GM12864 (cell line): Measurements from ENCODE around the gene KIAA1755.
"Not testable (repeated sequence)": the region's sequence is repeated elsewhere in the genome, so short reads cannot be mapped to it uniquely, and the experiment has no call there.

ENCODE experiments used
- DNase-seq: peaks from one replicate; pipeline ENCODE4 v3.0.0-alpha.2; 2011; ENCODE audit warnings: low read depth
- H3K4me3 ChIP-seq: 2 replicates; pipeline ENCODE4 v1.5.1; 2011; ENCODE audit warnings: mild to moderate bottlenecking, low read depth, low read length, control low read depth
- CTCF ChIP-seq: IDR thresholded peaks from 2 replicates; pipeline ENCODE4 v1.5.1; 2011; ENCODE audit warnings: low read depth, mild to moderate bottlenecking, moderate library complexity, low read length, control low read depth, inconsistent platforms; ENCODE audit errors: missing control alignments

The KIAA1755 gene

DNA sequence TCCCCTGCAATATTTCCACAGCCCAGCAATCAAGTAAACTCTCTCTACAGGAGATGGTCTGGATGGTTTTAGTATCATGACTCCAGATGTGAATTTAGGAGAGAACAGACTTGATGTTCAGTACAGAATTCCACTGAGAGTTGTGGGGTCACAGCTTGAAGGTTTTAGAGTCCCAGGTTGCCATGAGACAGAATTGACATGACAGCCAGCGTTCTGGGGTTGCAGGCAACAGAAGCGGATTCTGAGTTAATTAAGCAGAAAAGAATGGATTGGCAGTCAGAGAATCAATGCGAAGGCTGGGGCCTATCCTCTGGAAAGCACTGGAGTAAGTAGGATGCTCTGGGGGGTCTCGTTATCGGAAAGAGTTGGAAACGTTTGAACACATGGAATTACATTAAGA lies 2.4 kb upstream of the KIAA1755 start:
- no peak for DNase-seq
- TF ChIP-seq CTCF: no peak
- no peak overlapping the region for H3K4me3 ChIP-seq

DNA sequence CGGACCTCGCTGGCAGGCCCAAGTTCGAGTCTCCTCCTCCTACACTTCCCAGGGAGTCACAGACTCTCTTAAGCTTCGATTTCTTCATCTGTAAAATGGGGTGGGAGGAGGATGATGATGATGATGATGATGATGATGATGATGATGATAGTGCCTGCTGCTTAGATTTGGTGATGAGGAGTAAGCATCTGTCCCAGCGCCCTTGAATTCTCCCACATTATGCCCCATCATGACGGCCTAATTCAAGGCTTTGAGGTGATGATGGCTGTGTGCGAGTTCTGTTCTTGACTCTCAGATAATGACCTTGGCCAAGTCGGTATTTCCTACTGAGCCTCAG lies 487 bp upstream of the KIAA1755 start:
- no peak overlapping the region for H3K4me3 ChIP-seq
- no peak for TF ChIP-seq CTCF

DNA sequence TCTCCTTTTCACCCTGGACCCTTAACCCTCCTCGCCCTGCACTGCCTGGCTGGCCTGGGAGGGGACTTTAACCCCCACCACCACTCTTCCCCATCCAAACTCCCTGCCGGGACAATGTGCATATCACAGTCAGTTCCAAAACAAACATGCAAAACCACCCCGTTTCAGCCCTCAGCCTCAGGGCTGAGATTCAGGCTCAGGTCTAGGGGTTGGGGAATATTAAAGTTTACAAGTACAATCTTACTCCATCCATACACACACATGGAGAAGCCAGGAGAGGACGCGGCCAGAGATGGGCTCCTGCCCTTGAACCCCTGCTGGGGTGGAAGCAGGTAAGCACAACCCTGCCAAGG lies 534 bp downstream of the KIAA1755 start:
- no peak for DNase-seq
- no peak overlapping the region for H3K4me3 ChIP-seq
- no peak for TF ChIP-seq CTCF

More for the DNA sequence above, 487 bp upstream of the KIAA1755 start:
- DNase-seq: no peak

GRCh38 chr20:38258545-38259215 lies 1.9 kb downstream of the KIAA1755 start:
- no peak overlapping the region for H3K4me3 ChIP-seq
- TF ChIP-seq CTCF: no peak
- DNase-seq: no peak

GRCh38 chr20:38256966-38257365 lies 3.6 kb downstream of the KIAA1755 start:
- no peak for DNase-seq
- TF ChIP-seq CTCF: no peak

DNA sequence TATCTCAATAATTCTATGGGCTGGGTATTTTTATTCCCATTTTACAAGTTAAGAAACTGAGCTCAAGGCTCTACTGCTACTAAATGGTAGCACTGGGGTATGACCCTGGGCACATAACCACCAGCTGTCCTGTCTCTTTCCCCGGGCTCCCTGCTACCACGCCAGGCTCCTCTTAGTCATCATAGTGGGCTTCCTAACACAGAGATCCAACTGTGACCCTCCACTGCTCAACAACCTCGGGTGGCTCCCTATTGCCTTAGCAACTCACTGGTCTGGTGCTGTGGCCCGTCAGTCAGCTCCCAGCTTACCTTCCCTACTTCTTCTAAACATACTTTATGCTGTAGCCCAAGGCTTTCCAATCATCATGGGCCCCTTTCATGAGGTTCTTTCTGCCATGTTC lies 4.5 kb downstream of the KIAA1755 start:
- TF ChIP-seq CTCF: no peak
- no peak for DNase-seq
- H3K4me3 ChIP-seq: no peak overlapping the region

More at GRCh38 chr20:38256966-38257365, 3.6 kb downstream of the KIAA1755 start:
- no peak overlapping the region for H3K4me3 ChIP-seq

DNA sequence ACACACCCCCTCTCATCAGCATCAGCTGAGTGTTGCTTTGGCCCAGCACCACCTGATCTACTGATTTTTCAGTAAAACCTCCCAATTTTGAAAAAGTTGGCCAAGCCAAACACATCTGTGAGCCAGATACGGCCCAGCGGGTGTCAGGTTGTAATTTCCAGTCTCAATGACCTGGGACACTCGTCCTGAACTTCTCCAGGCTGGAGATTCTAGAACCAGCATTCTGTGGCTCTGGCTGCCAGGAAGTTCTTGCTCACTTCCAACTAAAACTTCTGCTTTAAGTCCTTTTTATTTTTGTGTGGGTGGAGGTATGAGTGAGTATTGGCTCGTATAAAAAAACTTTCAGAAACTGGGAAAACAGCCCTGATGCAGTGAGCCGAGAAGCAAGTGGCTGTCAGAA lies 5.1 kb downstream of the KIAA1755 start:
- no peak for TF ChIP-seq CTCF
- DNase-seq: no peak
- H3K4me3 ChIP-seq: no peak overlapping the region

DNA sequence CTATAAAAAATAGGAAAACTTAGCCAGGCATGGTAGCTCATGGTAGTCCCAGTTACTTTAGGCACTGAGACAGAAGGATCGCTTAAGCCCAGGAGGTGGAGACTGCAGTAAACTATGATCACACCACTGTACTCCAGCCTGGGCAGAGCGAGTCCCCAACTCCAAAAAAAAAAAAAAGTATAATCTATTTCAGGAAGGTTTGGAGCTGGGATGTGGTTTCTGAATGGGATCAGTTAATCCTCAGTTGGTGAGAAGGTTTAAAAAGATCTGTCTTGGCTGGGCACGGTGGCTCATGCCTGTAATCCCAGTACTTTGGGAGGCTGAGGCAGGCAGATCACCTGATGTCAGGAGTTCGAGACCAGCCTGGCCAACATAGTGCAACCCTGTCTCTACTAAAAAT lies 5.9 kb downstream of the KIAA1755 start:
- H3K4me3 ChIP-seq, DNase-seq: not testable (repeated sequence)
